COLO668 (cell line): ENCODE results near the gene HAO2.
"Not testable (repeated sequence)": the region's sequence is repeated elsewhere in the genome, so short reads cannot be mapped to it uniquely, and the experiment has no call there.

ENCODE experiments used
- DNase-seq: peaks from one replicate; lab custom pipeline; 2025; ENCODE audit not compliant: unreplicated experiment; lab: John Stamatoyannopoulos, UW

The HAO2 gene

DNA sequence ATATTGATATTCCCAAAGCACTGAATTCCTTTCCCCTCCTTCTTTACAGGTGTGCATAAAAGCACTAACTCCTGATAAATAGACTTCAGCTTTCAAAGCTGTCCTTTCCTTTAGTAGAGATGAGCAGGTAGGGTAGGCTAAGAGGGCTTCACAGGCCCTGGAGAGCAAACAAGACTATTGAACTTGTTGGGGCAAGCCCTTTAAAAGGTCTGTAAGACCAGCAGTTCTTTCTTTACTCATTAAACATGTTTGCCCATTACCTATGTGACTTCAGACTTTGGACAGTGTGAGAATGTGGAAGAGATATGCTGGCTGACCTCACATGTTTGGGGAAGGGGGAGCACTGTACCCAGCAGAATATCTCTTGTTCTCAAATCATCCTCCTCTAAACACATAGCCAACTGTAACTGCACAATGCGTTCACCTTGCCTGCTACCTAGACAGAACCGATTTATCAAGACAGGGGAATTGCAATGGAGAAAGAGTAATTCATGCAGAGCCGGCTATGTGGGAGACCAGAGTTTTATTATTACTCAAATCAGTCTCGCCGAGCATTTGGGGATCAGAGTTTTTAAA, 27.1 kb upstream of the HAO2 start:
- peak; percentile 24 for DNase-seq

DNA sequence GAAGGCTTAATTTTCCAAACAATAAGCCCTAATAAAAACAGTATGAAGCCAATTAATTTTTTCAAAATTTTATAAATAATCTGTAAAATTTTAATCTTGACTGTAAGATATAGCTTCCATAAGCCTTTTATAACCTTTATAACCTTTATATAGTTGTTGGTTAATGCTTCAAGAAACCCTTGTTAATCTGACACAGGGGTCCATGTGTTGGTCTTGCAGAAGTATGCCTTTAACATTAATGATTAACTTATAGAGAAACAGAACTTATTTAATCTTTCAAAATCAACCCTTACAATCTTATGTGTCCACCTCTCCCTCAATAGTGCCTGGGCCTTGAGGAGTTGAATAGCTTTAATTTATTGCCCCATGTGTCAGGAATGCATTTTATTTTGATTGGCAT, 23.2 kb upstream of the HAO2 start:
- DNase-seq: no peak

DNA sequence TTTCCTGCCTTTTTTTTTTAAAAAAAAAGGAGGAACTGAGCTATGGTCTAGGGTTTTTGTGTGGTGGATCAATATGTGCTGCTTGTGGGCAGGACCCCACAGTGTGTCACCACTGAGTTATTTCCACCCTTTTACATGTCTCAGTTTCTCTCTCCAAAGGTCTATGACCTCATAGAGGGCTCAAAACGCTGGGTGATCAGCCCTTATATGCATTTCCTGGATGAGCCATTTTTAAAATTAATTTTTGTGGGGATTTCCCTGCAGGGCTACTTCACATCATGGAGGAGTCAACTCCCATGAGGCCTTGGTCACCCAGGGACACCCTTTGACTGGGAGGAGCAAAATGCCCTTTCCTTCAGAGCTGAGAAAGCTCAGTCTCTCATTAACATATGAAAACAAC, 20.7 kb upstream of the HAO2 start:
- no peak for DNase-seq

DNA sequence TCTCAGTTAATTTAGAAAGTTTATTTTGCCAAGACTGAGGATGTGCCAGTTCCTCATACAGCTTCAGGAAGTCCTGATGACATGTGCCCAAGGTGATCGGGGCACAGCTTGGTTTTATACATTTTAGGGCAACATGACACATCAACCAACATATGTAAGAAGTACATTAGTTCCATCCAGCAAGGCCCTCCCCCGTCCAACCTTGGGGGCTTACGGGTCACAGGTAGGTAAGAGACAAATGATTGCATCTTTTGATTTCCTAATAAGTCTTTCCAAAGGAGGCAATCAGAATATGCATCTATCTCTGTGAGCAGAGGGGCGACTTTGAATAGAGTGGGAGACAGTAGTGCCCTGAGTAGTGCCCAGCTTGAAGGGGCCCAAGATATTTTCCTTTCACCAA, 19.6 kb upstream of the HAO2 start:
- DNase-seq: no peak

- not testable (repeated sequence) for DNase-seq
These were observed 17.7 kb upstream of the HAO2 start for GRCh38 chr1:119350866-119351265.

- DNase-seq: no peak
These were observed 16.6 kb upstream of the HAO2 start for GRCh38 chr1:119351997-119352396.

GRCh38 chr1:119353836-119354235, 14.7 kb upstream of the HAO2 start:
- DNase-seq: no peak

DNA sequence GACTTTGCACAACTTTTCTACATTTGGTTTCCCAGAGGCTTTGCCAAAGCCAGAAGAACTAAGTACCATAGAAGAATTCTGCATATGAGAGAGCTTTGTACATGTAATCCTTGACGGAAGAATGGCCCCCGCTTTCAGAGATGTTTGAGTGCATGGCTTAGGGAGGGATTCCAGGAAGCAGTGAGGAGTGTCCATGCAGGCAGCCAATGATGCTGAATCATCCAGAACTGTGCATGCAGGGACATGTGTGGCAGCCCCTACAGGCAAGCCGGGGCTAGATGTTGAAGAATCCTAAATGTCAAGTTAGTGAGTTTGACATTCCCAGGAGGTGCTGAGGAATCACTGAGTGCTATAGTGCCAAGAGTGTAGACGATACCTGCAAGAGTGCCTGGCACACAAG, 9.9 kb upstream of the HAO2 start:
- no peak for DNase-seq

DNA sequence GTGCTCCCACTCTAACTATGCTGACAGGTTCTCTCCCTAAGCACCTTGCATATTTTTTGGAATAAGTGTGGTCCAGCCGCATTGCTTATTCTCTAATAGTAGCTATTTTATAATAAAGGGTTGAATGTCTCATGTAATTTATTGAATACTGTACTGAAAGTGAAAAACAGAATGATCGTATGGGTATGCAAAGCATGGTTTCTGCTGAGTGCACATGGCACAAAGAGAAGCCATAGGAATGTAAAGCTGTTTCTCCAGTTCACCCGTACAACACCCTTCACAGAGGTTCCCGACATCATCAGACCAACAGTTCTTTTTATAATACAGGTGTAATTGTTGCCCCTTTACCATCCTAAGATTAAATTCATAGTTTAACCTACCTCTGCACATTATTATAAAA, 8.9 kb upstream of the HAO2 start:
- DNase-seq: no peak

- no peak for DNase-seq
These were observed 7.4 kb upstream of the HAO2 start for GRCh38 chr1:119361205-119361604.

DNA sequence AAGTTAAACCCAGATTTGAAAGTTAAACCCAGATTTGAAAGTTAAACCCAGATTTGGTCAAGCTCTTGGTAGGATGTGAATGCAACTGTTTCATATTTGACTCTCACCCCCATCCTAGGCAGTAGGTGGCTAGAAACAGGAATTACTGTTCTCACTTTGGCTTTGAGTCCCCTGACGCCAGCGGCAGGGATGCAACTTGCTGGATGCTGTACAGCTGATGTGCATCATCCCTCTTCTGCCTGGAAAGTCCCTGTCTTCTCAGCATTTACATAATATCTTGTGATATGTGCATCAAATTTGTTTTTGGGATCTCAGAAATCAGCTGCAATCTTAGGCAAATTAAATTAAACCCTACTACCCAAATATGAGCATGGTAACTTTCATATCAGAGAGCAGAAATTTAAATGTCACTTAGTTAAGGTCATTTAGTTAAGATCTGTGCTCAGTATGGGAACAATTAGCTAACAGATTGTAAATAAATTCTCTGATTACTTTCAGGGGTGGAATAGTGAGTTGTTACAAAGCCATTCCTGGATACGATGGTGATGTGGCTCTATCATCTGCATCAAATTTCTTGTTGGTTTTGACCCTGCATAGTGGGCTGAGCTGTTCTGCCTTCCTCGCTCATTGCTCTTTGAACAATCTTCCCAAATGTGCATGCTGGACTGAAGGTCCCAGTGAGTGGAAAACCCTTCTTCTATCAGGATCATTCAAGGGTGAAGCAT, 6.8 kb upstream of the HAO2 start:
- no peak for DNase-seq

DNA sequence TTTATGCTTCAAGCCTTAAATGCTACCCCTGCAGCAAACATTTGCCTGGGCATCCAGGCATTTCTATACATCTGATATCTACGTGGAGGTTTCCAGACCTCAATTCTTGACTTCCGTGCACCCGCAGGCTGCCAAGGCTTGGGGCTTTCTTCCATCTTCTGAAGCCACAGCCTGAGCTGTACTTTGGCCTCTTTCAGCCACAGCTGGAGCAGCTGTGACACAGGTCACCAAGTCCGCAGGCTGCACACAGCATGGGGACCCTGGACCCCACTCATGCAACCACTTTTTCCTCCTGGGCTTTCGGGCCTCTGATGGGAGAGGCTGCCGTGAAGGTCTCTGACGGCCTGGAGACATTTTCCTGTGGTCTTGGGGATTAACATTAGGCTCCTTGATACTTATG, 5.4 kb upstream of the HAO2 start:
- DNase-seq: no peak

DNA sequence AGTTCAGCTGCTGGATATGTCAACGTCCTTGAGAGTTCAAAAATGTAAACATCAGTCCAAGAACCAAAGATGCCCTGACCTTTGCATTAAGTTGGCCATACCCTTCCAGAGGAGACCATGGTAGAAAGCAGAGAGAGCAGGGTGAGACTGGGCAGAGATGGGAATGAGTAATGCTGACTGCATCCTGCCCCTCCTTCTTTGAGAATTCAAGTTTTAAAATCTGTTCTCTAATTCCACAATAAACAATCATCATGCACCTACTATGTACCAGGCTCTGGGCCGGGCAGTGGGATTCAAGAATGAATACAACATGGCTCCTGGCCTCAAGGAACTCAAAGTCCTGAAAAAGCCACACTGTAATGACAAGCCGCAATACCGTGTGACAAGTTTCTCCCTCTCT, 3.9 kb upstream of the HAO2 start:
- no peak for DNase-seq

DNA sequence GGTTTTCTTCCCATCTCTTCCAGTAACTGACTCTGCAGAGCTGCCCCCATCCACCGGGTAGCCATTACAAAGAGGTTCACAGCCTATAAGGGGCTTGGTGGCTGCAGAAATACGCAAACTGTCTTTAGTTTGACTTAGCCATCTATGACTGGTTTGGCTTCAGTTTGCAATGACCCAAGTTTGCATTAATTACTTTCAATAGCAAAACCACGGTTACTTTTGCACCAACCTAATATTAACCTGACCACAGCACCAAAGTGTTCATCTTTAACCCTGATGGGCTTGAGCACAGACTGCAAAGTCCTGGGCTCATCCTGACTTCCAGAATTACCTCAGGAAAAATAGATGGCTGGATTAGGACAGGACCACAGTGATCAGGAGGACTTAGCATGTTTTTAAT, 2.2 kb upstream of the HAO2 start:
- DNase-seq: no peak

DNA sequence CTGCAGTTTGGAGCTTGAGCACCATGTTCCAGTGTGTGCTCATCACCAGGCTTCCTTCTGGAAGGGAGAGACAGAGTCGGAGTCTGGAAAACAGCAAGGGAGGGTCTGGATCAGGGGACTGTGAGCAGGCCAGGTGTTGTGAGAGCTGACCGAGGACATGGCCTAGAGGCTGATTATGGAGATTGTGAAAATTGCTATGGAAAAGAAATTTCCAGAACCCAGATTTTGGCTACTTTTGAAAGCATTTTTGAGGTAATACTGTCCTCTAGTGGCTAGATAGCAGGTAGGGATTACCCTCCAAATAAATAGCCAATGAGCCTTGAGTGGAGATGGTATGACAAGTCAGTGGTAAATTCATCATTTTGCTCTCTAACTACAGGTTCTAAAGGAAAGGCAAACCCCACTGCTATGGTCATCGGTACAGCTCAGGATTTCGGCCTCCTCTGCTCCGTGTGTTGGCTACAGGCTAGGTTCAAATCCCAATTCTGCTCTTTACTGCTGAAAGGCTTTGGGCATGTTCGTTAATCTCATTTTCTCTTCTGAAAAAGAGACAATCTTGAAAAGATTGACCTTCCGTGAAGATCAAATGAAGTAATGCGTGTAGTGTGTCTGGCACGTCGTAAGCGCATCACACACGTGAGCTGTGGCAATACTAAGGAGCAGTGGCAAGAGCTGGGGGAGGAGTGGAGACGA, 1.0 kb upstream of the HAO2 start:
- no peak for DNase-seq

- DNase-seq: no peak
These were observed 2.2 kb downstream of the HAO2 start for GRCh38 chr1:119370748-119371147.

- DNase-seq: no peak
These were observed 3.2 kb downstream of the HAO2 start for GRCh38 chr1:119371815-119372214.

GRCh38 chr1:119372503-119373086, 4.0 kb downstream of the HAO2 start:
- DNase-seq: peak; percentile 16

DNA sequence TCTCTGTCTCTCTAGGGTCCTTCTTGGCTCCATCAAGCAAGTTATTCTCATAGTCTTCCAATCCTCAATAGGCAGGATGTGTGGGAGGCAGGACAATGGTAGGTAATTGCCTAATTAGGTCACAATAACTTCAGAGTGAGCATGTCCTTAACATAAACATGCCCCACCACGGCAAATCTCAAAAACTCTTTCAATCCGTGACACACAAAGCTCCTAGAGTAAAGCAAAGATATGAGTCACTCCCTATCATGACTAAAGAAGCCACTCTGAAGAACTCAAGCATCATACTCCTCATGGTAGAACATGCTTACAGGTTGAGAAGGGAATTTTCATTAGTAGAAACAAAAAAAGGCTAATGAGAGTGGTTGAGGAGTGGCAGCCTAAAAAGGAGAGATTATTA, 4.9 kb downstream of the HAO2 start:
- DNase-seq: no peak

DNA sequence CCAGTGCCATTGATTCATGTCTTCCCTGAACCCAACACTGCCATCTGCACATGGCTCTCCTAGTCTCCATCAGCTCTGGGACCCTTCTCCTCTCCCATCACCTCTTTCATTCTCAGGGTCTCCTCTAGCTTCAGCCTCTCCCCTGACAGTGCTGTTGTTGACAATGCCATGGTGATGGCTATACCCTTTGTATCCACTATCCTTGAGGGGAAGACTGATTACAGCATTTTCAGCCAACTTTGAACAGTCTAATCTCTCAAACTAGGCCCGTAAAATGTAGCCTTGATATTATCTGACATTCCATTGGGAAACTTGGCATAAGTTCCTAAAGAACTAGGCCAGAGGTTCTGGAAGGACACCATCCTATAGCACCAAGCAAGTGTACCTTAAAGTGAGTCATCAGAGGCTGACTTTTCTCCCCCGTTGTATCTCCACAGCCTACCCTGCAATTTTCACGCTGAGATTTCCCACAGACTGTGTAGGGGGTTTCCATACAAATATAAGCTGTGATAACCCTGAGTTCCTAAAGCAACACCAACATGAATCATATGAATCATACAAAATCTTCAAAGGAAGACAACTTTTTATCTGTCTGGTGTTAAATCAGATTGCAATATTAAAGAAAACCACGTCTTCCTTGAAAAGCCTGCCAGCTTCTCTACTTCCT, 5.8 kb downstream of the HAO2 start:
- DNase-seq: no peak

- no peak for DNase-seq
These were observed 6.8 kb downstream of the HAO2 start for GRCh38 chr1:119375366-119375765.

DNA sequence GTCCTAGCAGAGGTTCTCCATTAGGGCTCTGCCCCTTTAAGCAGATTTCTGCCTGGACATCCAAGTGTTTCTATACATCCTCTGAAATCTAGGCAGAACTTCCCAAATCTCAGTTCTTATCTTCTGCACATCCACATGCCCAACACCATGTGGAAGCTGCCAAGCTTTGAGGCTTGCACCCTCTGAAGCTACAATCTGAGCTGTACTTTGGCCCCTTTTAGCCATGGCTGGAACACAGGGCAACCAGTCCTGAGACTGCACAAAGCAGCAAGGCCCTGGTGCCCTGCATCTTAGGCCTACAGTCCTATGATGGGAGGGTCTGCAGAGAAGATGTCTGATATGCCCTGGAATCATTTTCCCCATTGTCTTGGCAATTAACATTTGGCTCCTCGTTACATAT, 8.0 kb downstream of the HAO2 start:
- DNase-seq: no peak
